ENCODE measurements around the gene MSH3.

MSH3 gene

DNA sequence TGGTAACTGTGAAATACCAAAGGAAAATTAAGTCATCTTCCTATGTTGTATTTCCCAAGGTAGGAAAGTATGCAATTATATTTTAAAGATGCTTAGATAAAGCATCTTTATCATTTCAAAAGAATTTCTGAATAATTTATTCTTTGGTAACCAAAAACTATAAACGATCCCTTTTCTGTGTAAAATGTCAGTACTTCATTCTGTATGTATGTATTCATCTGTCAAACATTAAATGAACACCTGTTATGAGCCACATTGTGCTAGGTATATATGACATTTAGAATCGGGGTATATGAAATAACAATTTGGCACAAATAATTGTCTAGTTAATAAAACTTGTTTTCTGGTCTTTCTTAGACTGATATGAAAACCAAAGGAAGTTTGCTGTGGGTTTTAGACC lies 89.7 kb downstream of the MSH3 start:
- TF ChIP-seq GATA3 (IDR thresholded peaks at IDR 0.05; ENCODE audit: low read depth, low read length) (no peak), GATA2 (IDR thresholded peaks at IDR 0.05; ENCODE audit: low read depth, low read length) (no peak)

DNA sequence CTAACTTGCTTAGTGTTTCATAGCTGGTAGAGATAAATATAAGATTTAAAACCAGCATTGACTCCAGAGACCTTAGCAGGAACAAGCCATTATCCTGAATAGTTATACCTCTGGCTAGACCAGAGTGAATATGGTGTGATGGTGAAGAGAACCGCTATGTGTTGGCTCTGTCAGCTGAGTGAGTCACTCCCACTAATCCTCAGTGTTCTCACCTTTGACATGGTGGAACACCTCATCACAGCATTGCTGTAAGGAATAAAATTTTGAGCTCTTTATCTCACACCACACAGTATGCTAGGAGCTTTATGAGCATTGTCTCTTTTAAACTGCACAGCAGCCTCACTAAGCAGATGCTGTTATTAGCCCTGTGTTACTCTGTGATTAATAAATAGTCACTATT lies 91.0 kb downstream of the MSH3 start:
- TF ChIP-seq GATA2 (IDR thresholded peaks at IDR 0.05; ENCODE audit: low read depth, low read length) (no peak), GATA3 (IDR thresholded peaks at IDR 0.05; ENCODE audit: low read depth, low read length) (no peak)

DNA sequence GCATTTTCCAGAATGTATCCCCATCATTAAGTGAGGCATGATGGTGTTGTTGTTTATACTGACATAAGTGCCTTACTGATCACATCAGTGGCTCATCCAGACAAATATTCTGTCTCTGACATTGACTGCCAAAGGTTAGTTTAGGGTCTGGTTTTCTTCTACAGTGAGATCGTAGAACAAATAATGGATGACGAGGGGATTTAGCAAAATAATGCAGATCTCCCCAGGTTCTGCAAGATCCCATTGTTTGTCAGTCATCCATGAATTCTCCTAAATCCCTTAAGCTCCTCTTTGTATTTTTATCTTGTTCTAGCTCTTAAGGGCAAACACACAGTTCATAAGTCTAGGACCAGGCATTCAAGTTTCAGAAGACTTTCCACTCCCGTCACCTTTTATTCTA lies 93.5 kb downstream of the MSH3 start:
- no peak for TF ChIP-seq GATA2 (IDR thresholded peaks at IDR 0.05; ENCODE audit: low read depth, low read length)
- TF ChIP-seq GATA3 (IDR thresholded peaks at IDR 0.05; ENCODE audit: low read depth, low read length), result no peak

DNA sequence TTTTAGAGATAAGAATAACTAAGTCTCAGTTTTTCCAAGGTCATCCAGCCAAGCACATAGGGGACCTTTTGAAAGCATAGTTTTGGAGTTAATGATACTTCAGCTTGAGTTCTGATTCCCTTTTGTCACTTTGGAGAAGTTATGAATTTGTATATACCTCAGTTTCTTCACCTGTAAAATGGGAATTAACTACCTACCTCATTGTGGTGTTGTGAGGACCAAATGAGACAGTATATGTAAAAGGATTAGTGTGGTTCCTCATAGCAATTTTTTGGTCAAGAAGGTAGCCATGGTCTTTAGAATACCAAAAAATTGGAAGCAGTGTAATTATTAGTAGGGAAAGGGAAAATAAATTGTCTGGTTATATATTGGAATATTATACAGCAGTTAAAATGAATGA lies 98.0 kb downstream of the MSH3 start:
- TF ChIP-seq GATA2 (IDR thresholded peaks at IDR 0.05; ENCODE audit: low read depth, low read length), result no peak
- no peak for TF ChIP-seq GATA3 (IDR thresholded peaks at IDR 0.05; ENCODE audit: low read depth, low read length)

DNA sequence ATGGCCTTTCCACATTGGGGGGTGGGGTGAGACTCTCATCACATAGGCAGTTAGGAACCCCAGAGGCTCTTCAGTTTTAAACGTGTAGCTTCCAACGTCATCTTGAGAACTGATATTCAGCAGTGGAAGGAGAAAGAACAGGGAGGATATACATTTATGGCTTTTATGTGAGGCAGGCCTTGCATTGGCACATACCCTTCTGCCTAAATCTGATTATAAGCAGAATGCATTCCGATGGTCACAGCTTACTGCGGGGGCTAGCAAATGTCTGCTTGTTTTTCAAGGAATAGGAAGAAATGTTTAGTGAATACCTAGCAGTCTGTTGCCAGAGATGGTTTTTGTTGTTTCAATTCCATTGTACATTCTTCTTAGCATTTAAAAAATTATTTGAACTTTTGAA lies 99.3 kb downstream of the MSH3 start:
- TF ChIP-seq GATA3 (IDR thresholded peaks at IDR 0.05; ENCODE audit: low read depth, low read length) (no peak), GATA2 (IDR thresholded peaks at IDR 0.05; ENCODE audit: low read depth, low read length) (no peak)

DNA sequence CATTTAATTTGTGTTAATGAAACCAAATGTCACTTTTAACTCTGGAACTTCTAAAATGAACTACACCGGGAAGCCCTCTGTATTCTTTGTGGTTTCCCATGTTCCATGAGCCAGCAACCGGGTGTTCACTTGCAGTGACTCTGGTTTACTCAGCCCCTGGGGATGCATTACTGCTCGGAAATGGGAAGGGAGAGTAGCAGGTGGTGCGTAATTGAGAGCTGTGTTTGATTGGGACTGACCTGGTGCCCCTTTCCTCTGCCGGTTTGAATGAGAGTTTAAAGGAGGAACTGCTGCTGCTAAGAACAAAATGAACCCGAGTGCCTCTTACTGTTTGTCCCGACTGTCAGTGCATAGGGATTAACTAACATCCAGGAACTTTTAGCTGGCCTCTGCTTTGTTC lies 100.4 kb downstream of the MSH3 start:
- no peak for TF ChIP-seq GATA2 (IDR thresholded peaks at IDR 0.05; ENCODE audit: low read depth, low read length)
- TF ChIP-seq GATA3 (IDR thresholded peaks at IDR 0.05; ENCODE audit: low read depth, low read length), result no peak

DNA sequence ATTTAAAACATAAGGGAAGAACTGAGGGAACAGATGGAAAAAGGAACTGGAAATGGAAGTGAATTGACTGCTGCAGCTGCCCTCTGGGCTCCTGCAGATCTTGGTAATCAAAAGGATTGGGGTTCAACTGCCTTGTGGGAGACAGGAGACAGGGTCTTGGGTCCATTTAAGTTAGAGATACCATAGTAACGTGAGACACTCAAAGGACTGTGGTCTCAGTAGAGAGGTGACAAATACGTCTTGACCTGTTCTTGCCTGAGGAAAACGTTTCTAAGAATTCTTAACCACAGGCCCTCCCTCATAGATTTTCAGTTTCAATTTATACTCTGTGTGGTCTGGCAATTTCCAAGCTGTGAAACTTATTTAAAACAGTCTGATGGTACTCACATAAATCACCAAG lies 101.2 kb downstream of the MSH3 start:
- TF ChIP-seq GATA2 (IDR thresholded peaks at IDR 0.05; ENCODE audit: low read depth, low read length) (no peak), GATA3 (IDR thresholded peaks at IDR 0.05; ENCODE audit: low read depth, low read length) (no peak)

DNA sequence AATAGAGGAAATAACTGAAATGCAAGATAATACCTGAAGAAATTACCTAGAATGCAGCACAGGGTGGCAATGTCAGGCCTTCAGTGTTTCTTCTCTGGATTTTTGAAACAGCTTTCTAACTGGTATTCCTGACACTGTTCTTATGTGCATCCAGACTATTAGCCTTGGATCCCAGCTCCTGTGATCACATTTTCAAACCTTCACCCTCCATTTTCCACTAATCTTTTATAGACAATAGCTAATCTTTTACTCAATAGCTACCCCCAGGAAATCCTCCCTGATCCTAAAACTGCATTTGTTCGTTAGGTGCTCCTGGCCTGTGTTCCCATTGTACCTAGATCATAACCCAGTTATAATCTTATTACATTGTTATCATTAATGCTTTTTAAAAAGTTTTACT lies 101.8 kb downstream of the MSH3 start:
- TF ChIP-seq GATA3 (IDR thresholded peaks at IDR 0.05; ENCODE audit: low read depth, low read length), result no peak
- TF ChIP-seq GATA2 (IDR thresholded peaks at IDR 0.05; ENCODE audit: low read depth, low read length), result no peak

DNA sequence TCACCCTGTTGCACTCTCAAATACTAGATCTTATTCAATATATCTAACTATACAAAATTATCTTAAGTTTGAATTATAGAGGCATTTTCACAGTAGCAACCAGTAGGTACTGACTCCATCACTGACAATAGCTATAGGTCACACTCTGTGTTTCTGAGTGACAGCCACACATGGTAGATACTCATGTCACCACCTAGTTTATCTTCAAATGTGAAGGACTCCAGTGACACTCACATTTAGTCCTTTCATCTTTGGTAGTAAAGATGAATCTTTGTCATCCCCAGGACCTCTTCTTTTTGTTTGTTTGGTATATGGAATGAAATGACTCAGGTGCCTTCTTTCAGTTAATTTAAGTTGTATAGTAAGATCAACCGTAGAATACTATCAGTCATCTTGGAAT lies 102.8 kb downstream of the MSH3 start:
- TF ChIP-seq GATA2 (IDR thresholded peaks at IDR 0.05; ENCODE audit: low read depth, low read length) (no peak), GATA3 (IDR thresholded peaks at IDR 0.05; ENCODE audit: low read depth, low read length) (no peak)

DNA sequence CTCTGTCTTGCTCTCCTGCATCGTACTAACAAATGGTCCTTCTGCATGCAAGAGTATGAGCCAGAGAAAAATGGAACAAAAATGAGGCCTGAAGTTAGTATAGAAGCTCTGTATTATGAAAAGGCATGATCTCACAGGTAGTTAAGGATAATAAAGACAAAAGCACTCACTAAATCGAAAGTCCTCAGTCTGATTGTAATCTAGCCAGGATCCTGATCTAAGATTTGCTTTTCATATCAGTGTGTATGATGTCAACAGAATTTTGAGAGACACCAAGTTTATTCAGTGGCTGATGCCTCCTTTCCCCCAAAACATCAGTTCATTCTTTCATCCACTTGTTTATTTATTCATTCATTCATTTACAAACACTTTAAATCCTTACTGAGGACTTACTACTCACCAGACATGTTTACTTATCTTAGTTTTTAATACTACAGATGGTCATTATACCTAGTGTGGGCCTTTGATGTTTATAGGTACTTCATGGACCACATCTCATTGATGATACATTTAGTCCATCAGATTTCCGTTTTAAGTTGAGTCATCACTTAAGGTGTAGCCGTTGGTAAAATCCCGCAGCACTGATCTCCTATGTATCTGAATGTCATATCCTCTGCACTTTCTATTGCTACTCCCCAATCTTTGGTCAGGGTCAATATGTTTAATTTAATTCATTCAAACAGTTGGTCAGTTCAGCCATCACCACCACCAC lies 105.6 kb downstream of the MSH3 start:
- TF ChIP-seq GATA3 (IDR thresholded peaks at IDR 0.05; ENCODE audit: low read depth, low read length) (no peak), GATA2 (IDR thresholded peaks at IDR 0.05; ENCODE audit: low read depth, low read length) (no peak)

DNA sequence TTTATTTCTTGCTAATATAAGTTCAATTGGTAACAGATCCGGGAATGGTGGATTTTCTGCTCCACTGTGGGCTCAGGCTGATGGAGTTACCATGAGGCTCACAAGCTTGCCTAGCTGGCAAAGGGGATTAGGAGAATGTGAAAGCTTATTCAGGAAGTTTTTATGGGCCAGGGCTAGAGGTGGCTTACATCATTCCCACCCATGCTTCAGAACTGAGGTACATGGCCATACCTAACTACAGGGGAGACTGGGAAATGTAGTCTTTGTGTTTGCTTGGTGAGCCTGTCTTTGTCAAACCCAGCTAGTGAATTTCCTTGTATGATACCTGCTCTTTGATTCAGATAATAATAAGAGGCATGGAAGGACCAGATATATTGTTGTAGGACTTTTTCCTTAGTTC lies 106.2 kb downstream of the MSH3 start:
- TF ChIP-seq GATA3 (IDR thresholded peaks at IDR 0.05; ENCODE audit: low read depth, low read length) (no peak), GATA2 (IDR thresholded peaks at IDR 0.05; ENCODE audit: low read depth, low read length) (no peak)

DNA sequence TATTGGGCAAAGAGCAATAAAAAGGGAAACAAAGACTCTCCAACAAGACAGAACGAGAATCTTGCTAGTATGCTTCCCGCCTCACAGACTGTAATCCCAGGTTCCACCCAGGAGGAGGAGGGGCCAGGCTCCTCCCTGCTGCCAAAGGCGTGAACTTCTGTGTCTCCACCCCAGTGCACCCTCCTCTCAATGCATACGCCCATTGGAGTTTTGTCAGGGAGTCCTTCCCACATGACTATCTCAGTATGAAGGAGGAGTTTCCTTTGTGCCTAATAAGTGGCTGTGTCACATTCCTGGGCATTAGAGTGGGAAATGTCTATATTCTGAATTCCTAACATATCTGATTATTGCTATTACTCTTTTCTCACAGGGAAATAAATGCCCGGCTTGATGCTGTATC lies 106.7 kb downstream of the MSH3 start:
- no peak for TF ChIP-seq GATA3 (IDR thresholded peaks at IDR 0.05; ENCODE audit: low read depth, low read length)
- no peak for TF ChIP-seq GATA2 (IDR thresholded peaks at IDR 0.05; ENCODE audit: low read depth, low read length)

DNA sequence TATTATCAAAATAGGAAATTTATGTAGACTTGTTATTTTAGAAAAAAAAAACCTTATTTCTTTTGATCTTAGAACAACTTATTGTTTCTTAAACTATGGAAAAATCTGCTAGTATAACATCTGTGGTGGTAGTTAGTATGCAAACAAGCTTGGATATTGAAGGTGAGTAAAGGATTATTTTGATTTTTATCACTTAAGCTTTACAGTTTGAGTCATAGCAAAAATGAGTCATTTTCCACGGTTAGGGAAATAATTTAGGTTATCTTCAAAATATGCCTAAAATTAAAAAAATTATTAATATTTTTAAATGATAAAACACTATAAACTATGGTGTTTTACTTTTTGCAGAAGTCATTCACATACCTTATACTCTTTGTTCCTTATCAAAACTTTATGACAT lies 107.5 kb downstream of the MSH3 start:
- no peak for TF ChIP-seq GATA2 (IDR thresholded peaks at IDR 0.05; ENCODE audit: low read depth, low read length)
- TF ChIP-seq GATA3 (IDR thresholded peaks at IDR 0.05; ENCODE audit: low read depth, low read length), result no peak

DNA sequence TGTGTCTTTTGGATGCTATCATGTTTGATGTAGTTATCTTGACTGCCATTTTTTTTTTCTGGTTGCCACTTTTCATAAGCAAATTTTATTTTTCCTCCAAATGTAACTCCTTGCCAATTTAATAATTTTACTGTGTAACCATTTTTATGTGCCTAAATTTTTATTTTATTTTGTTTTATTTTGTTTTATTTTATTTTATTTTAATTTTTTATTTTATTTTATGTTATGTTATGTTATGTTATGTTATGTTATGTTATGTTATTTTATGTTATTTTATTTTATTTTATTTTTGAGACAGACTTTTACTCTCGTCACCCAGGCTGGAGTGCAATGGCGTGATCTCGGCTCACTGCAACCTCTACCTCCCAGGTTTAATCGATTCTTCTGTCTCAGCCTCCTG lies 108.1 kb downstream of the MSH3 start:
- TF ChIP-seq GATA2 (IDR thresholded peaks at IDR 0.05; ENCODE audit: low read depth, low read length) (no peak), GATA3 (IDR thresholded peaks at IDR 0.05; ENCODE audit: low read depth, low read length) (no peak)

DNA sequence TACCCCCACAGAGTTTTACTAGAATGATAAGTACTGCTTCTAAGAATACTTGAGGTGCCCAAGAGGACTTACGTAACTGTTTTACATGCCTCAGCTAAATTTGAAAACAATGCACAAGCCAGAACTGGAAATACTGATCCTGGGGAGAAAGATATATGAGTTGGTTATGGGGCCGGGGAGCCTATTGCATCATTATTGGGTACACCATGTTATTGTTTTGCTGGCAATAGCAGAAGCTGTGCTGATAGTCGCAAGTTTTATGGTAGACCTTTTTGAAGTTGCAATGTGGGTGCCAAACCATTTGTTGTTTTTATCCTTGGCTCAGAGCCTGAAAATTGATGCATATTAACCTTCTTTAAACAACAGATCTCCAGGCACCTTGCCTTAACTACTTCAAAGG lies 108.8 kb downstream of the MSH3 start:
- no peak for TF ChIP-seq GATA2 (IDR thresholded peaks at IDR 0.05; ENCODE audit: low read depth, low read length)
- no peak for TF ChIP-seq GATA3 (IDR thresholded peaks at IDR 0.05; ENCODE audit: low read depth, low read length)
